HCT116 (cell line): ENCODE data around the gene RAET1G.

Experiments
- CTCF ChIP-seq, 3 experiments: fragments of 200-600 bp in 1 of 3; sonication (generic) in 1 of 3; IDR thresholded peaks in 2 of 3; conservative IDR thresholded peaks in 1 of 3; 2 replicates each; pipeline ENCODE4 v1.5.1; 2012 to 2017; ENCODE audit warnings: low read depth in 2 of 3, low read length in 2 of 3, antibody characterized with exemption in 1 of 3, borderline replicate concordance in 1 of 3, control low read depth in 1 of 3, mild to moderate bottlenecking in 1 of 3, mixed read lengths in 1 of 3, mixed run types in 1 of 3, moderate library complexity in 1 of 3; ENCODE audit not compliant: insufficient read depth in 1 of 3
- EZH2 ChIP-seq: fragments of 200-600 bp; sonication (generic); IDR thresholded peaks from 2 replicates; pipeline ENCODE4 v1.6.1; 2017; ENCODE audit warnings: antibody characterized with exemption, mixed run types
- EZH2phosphoT487 ChIP-seq: fragments of 200-600 bp; IDR thresholded peaks from 2 replicates; pipeline ENCODE4 v1.6.1; 2018; ENCODE audit warnings: antibody characterized with exemption, borderline replicate concordance
- POLR2A ChIP-seq: IDR thresholded peaks from 2 replicates; pipeline ENCODE4 v1.7.0; 2011; ENCODE audit warnings: borderline replicate concordance; ENCODE audit not compliant: insufficient read depth, insufficient read length; ENCODE audit errors: extremely low read depth
- REST ChIP-seq: IDR thresholded peaks from 2 replicates; pipeline ENCODE4 v1.6.1; 2012; ENCODE audit warnings: low read depth
- TCF7L2 ChIP-seq: IDR thresholded peaks from 2 replicates; pipeline ENCODE4 v1.7.0; 2011; ENCODE audit warnings: borderline replicate concordance, inconsistent platforms; ENCODE audit not compliant: insufficient read depth, insufficient read length; ENCODE audit errors: extremely low read depth
- YY1 ChIP-seq: IDR thresholded peaks from 2 replicates; pipeline ENCODE4 v1.6.1; 2011; ENCODE audit warnings: low read length, low read depth, moderate library complexity, mild to moderate bottlenecking; ENCODE audit not compliant: insufficient replicate concordance; ENCODE audit errors: extremely low read depth
- ZBTB33 ChIP-seq: IDR thresholded peaks from 2 replicates; pipeline ENCODE4 v1.6.1; 2011; ENCODE audit warnings: mild to moderate bottlenecking, low read length, moderate library complexity; ENCODE audit not compliant: insufficient replicate concordance; ENCODE audit errors: extremely low read depth
- ZNF274 ChIP-seq: fragments of 200-500 bp; sonication (Bioruptor generic); IDR thresholded peaks from 2 replicates; pipeline ENCODE4 v1.6.1; 2014; ENCODE audit warnings: mild to moderate bottlenecking, low read depth, low read length, inconsistent platforms

- TF ChIP-seq CTCF (IDR thresholded peaks at IDR 0.05 in 2 of 3, conservative IDR thresholded peaks at IDR 0.05 in 1 of 3; ENCODE audit: borderline replicate concordance in 1 of 3, insufficient read depth in 1 of 3, low read depth in 2 of 3, low read length in 2 of 3) (no peak), REST (no peak), TCF7L2 (no peak), YY1 (no peak), EZH2phosphoT487 (no peak), POLR2A (no peak), EZH2 (no peak), ZBTB33 (no peak), ZNF274 (no peak)
Observed at GRCh38 chr6:149899926-149900619, 22.8 kb downstream of the RAET1G start.
